ENCODE data around the gene DPYSL5. TPM values are rescaled to one million over a fixed set of nuclear protein-coding genes. Genes with fewer than 3 reads are reported as not detected.
A peak's percentile ranks its signal among the peaks of the same experiment; 100 is the strongest.

The DPYSL5 gene
- total and polyA plus RNA-seq, 12 donors: 0.01 to 0.12 TPM; not detected in 10

DNA sequence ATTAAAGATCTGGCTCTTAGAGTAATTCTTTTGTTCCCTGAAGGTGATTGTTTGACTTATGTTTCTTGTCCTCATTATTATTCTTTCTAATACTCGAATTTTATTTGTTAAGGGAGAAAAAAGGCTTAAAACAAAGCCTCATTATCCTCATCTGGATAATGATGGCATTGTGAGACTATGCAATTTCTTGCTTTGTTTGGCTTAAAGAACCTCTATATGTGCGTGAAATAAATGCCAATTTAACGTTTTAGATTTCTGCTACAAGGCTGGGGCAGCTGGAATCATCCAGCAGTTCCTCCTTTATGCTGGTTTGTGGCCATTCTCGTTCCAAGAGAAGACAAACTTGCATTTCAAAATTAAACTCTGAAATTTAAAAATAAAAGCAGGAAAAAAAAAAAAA lies 4.9 kb upstream of the DPYSL5 start:
- H3K9me3 ChIP-seq: no peaks in the 10 kb centered on the region
- DNase-seq: no peak
- TF ChIP-seq, protein P1, sequence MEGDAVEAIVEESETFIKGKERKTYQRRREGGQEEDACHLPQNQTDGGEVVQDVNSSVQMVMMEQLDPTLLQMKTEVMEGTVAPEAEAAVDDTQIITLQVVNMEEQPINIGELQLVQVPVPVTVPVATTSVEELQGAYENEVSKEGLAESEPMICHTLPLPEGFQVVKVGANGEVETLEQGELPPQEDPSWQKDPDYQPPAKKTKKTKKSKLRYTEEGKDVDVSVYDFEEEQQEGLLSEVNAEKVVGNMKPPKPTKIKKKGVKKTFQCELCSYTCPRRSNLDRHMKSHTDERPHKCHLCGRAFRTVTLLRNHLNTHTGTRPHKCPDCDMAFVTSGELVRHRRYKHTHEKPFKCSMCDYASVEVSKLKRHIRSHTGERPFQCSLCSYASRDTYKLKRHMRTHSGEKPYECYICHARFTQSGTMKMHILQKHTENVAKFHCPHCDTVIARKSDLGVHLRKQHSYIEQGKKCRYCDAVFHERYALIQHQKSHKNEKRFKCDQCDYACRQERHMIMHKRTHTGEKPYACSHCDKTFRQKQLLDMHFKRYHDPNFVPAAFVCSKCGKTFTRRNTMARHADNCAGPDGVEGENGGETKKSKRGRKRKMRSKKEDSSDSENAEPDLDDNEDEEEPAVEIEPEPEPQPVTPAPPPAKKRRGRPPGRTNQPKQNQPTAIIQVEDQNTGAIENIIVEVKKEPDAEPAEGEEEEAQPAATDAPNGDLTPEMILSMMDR (IDR thresholded peaks at IDR 0.05): no peak
- ATAC-seq: no peak
- no peaks in the 10 kb centered on the region for H3K36me3 ChIP-seq
- no peak overlapping the region for H3K27ac ChIP-seq
- intact Hi-C loops (cut with DNase I): loop anchor here in 5 of 10 donors (10.0 kb wide), 3 partner anchors 172 to 472 kb away; no protein-coding TSS in a partner anchor
- peaks cover 6 to 20% (median 17%) of the 10 kb centered on the region in 9 donors for H3K4me1 ChIP-seq
- H3K4me3 ChIP-seq: no peak overlapping the region
- WGBS, 2 donors: 39 to 50% methylated on average over 4 of the region's 4 CpGs
- H3K27me3 ChIP-seq: peaks cover 20 to 90% (median 77%) of the 10 kb centered on the region in 7 donors

DNA sequence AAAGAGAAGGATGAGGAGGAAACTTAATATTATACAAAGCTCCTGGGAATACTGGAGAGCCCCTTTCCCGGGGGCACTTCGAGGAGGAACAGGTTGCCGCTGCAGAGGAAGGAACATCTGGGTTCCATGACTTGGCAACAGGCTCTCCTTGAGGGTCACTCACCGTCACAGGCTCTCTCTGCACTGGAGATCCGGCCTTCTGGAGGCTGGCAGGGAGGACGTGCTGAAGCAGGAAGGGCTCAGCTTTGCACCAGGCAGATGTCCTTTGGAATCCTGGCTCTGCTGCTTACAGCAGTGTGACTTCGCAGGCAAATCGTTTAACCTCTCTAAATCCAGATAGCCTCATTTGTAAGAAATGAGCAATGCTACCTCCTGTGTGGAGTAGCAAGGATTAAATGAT lies 2.9 kb upstream of the DPYSL5 start:
- Histone ChIP-seq H3K9me3 (no peaks in the 10 kb centered on the region), H3K4me3 (no peak overlapping the region), H3K36me3 (no peaks in the 10 kb centered on the region), H3K27ac (no peak overlapping the region), H3K4me1 (peaks cover 12 to 39% (median 36%) of the 10 kb centered on the region in 9 donors), H3K27me3 (peaks cover 39 to 99% (median 92%) of the 10 kb centered on the region in 7 donors)
- 54 to 55% methylated on average over 8 of the region's 8 CpGs for WGBS, 2 donors
- ATAC-seq (no peak), DNase-seq (no peak)
- TF ChIP-seq, protein P1 (IDR thresholded peaks at IDR 0.05): no peak
- intact Hi-C loops (cut with DNase I): loop anchor here in 8 of 10 donors (5.0 to 10.0 kb wide), 7 partner anchors 77 to 470 kb away; no protein-coding TSS in a partner anchor

DNA sequence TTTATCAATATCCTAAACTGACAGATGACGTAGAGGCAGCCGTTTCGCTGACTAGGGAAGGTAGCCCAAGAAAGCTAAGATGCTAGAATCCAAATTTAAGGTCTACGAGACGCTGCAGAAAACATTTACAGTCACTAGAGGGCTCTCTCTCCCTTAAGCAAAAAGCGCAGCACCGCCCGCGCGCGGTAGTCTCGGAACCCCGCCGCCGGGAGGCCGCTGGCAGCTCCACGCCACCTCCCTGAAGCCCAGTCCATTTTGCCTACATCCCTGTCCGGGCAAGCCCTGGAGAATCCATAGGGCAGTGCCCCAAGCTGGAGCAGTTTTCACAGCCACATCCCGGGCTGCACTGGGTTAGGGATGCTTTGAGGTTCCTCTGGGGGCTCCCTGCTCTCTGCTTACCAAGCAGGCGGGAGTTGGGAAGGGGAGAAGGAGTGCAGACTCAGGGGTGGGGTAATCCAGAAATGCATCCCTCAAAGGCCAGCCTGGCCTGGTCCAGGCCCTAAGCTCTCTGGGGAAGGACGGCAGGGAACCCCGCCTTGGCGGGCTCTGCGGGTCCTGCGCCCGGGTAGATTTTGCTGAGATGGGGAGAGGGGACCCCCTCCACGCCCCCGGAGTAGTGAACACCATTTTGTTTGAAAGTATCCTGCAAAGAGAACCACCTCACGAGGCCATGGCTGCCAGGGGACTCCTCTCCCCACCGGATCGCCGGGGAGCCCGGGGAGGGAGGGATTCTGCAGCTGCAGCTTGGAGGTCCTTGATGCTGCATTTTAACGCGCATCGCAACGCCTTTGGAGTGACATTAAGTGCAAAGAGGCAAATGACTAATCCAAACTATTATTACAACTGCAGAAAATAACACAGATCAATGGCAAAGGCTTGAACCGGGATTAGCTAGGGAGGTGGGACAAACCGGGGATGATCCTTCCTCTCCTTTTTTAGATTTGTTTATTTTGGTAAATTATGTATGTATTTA lies 1.3 kb upstream of the DPYSL5 start:
- H3K27me3 ChIP-seq: peaks cover 42 to 99% (median 92%) of the 10 kb centered on the region in 7 donors
- intact Hi-C loops (cut with DNase I): loop anchor here (1.0 to 10.0 kb wide), 11 partner anchors 76 to 468 kb away; no protein-coding TSS in a partner anchor
- no peaks in the 10 kb centered on the region for H3K9me3 ChIP-seq
- DNase-seq: peak; percentile 55 to 72
- ATAC-seq: peak; percentile 67 to 90 (median 80)
- H3K4me1 ChIP-seq: peaks cover 12 to 43% (median 38%) of the 10 kb centered on the region in 9 donors
- peak overlapping the region in 1 of 10 donors; percentile 18 for H3K4me3 ChIP-seq
- no peaks in the 10 kb centered on the region for H3K36me3 ChIP-seq
- WGBS, 2 donors: 5 to 6% methylated on average over 39 of the region's 39 CpGs
- no peak overlapping the region for H3K27ac ChIP-seq
- TF ChIP-seq, protein P1 (IDR thresholded peaks at IDR 0.05): peak; percentile 67 to 88 (median 80)

DNA sequence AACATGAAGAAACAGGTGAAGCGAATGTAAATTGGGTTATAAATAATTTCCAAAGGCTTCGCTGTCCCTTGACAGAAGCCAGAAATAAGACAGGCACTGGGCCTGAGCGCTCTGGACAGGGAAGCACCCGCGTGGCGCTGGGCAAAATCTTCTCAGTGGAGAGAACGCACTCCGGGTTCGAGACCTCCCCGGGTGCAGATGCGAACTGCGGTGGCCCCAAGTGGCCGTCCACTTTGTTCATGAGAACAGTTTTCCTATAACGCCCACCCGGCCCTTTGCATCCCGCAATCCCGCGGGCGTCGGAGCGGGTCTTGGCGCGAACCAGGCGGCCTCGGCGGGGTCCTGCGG lies 651 bp upstream of the DPYSL5 start:
- H3K27me3 ChIP-seq: peaks cover 42 to 98% (median 89%) of the 10 kb centered on the region in 7 donors
- intact Hi-C loops (cut with DNase I): loop anchor here (2.0 to 10.0 kb wide), 10 partner anchors 75 to 468 kb away; no protein-coding TSS in a partner anchor
- WGBS, 2 donors: 2 to 3% methylated on average over 27 of the region's 27 CpGs

More for the DNA sequence above, 651 bp upstream of the DPYSL5 start:
- Histone ChIP-seq H3K4me3 (peak overlapping the region; percentile 18 to 51 (median 40)), H3K9me3 (no peaks in the 10 kb centered on the region), H3K4me1 (peaks cover 12 to 43% (median 38%) of the 10 kb centered on the region in 9 donors), H3K27ac (no peak overlapping the region), H3K36me3 (no peaks in the 10 kb centered on the region)
- DNase-seq (peak in 1 of 2 donors; percentile 11), ATAC-seq (no peak)
- TF ChIP-seq, protein P1 (IDR thresholded peaks at IDR 0.05): no peak
